Measurements from ENCODE around the gene KIRREL1. TPM values are rescaled to one million over a fixed set of nuclear protein-coding genes. Genes with fewer than 3 reads are reported as not detected.
A peak's percentile ranks its signal among the peaks of the same experiment; 100 is the strongest.

The KIRREL1 gene
- total and polyA plus RNA-seq, 2 experiments from 2014 or later = 5.1 to 35.2 TPM

- no peaks in the 10 kb centered on the region for H3K79me2 ChIP-seq (replicated peaks; ENCODE audit: insufficient read depth)
- H3F3A ChIP-seq (replicated peaks; ENCODE audit: low read depth) = no peaks in the 10 kb centered on the region
- H3K9me2 ChIP-seq (ENCODE audit: insufficient read depth) = no peaks in the 10 kb centered on the region
- H3K27me3 Mint-ChIP-seq (ENCODE audit: insufficient read depth, low read depth, poor library complexity) = peaks cover 4% of the 10 kb centered on the region
- no peaks in the 10 kb centered on the region for H3K27me3 ChIP-seq (ENCODE audit: insufficient read depth)
- H3K4me3 Mint-ChIP-seq = no peak overlapping the region
- H3K36me3 ChIP-seq (ENCODE audit: insufficient read depth) = no peaks in the 10 kb centered on the region
- H3K36me3 Mint-ChIP-seq (ENCODE audit: low read depth) = no peaks in the 10 kb centered on the region
- ATAC-seq = no peak
- H3K4me3 ChIP-seq = no peak overlapping the region
- H3K4me2 ChIP-seq = no peak overlapping the region
- peak; percentile 51 for DNase-seq (ENCODE audit: low spot score)
- no peak overlapping the region for H3K27ac ChIP-seq (ENCODE audit: low read depth)
- 0 out of 2 replicates have a peak overlapping the region, but pooled peaks have one; percentile 39 for H2AFZ ChIP-seq
- no peaks in the 10 kb centered on the region for H3K4me1 ChIP-seq (ENCODE audit: insufficient read depth)
- no peak overlapping the region for H3K27ac Mint-ChIP-seq
- H3K9me3 Mint-ChIP-seq = no peaks in the 10 kb centered on the region
- TF ChIP-seq CTCF (conservative IDR thresholded peaks at IDR 0.05; ENCODE audit: low read depth in 2 of 2) (peak; percentile 30 to 51; a peak in 3 of 4 replicates), POLR2AphosphoS5 (IDR thresholded peaks at IDR 0.05; ENCODE audit: low read depth) (no peak)
- no peaks in the 10 kb centered on the region for H4K20me1 ChIP-seq (replicated peaks; ENCODE audit: insufficient read depth)
- peaks cover 6% of the 10 kb centered on the region; the same call in 2 of the 3 replicates for H3K4me1 Mint-ChIP-seq
Measured at GRCh38 chr1:157960773-157961172, 32.7 kb upstream of the KIRREL1 start.

GRCh38 chr1:157961805-157962762 is 31.4 kb upstream of the KIRREL1 start:
- no peak for ATAC-seq

More at GRCh38 chr1:157961805-157962762, 31.4 kb upstream of the KIRREL1 start:
- TF ChIP-seq JUNB (IDR thresholded peaks at IDR 0.05; ENCODE audit: unreplicated experiment) (no peak), CTCF (conservative IDR thresholded peaks at IDR 0.05; ENCODE audit: low read depth in 2 of 2) (no peak), ZNF462 (CRISPR knock-in tag; IDR thresholded peaks at IDR 0.05) (no peak)
- Mint-ChIP-seq H3K4me1 (peaks cover 11% of the 10 kb centered on the region; the same call in 2 of the 3 replicates), H3K27me3 (ENCODE audit: insufficient read depth, low read depth, poor library complexity) (peaks cover 3% of the 10 kb centered on the region), H3K36me3 (ENCODE audit: low read depth) (no peaks in the 10 kb centered on the region), H3K9me3 (no peaks in the 10 kb centered on the region), H3K4me3 (no peak overlapping the region), H3K27ac (no peak overlapping the region)
- Histone ChIP-seq H2AFZ (no peak overlapping the region), H3F3A (replicated peaks; ENCODE audit: low read depth) (no peaks in the 10 kb centered on the region), H3K4me1 (ENCODE audit: insufficient read depth) (no peaks in the 10 kb centered on the region), H3K79me2 (replicated peaks; ENCODE audit: insufficient read depth) (no peaks in the 10 kb centered on the region), H3K9me2 (ENCODE audit: insufficient read depth) (no peaks in the 10 kb centered on the region), H3K27ac (ENCODE audit: low read depth) (no peak overlapping the region), H3K4me3 (no peak overlapping the region), H3K36me3 (ENCODE audit: insufficient read depth) (no peaks in the 10 kb centered on the region), H3K27me3 (ENCODE audit: insufficient read depth) (no peaks in the 10 kb centered on the region), H4K20me1 (replicated peaks; ENCODE audit: insufficient read depth) (no peaks in the 10 kb centered on the region), H3K4me2 (no peak overlapping the region)
- DNase-seq (ENCODE audit: low spot score) = peak; percentile 15

Measured in GM23338 (cell line).